Kidney (tissue), 14 donors: ENCODE results near the gene R3HDML. TPM values are rescaled to one million over a fixed set of nuclear protein-coding genes. Genes with fewer than 3 reads are reported as not detected.

Experiments used
- DNase-seq, 5 donors: peaks; one replicate each; pipeline ENCODE4 v3.0.0-alpha.2; 2013 to 2020
- FAIRE-seq: peaks from 2 replicates; lab custom pipeline; 2012; peaks lifted over from hg19 to GRCh38; lab: Jason Lieb, UNC
- H3K27ac ChIP-seq, 2 donors: one replicate each; pipeline ENCODE4 v1.7.0; 2013; ENCODE audit warnings: low read depth in 2 of 2, low read length in 2 of 2, inconsistent platforms in 1 of 2
- H3K27me3 ChIP-seq: one replicate; pipeline ENCODE4 v1.7.1; 2013; ENCODE audit warnings: low read length, inconsistent platforms; ENCODE audit not compliant: control insufficient read depth, insufficient read depth
- H3K36me3 ChIP-seq, 3 donors: one replicate each; pipeline versions ENCODE4 v1.7.0 to v1.7.1; 2013; ENCODE audit warnings: low read length in 3 of 3, control low read depth in 1 of 3, inconsistent platforms in 1 of 3; ENCODE audit not compliant: insufficient read depth in 3 of 3, control insufficient read depth in 2 of 3
- H3K4me1 ChIP-seq, 3 donors: one replicate each; pipeline versions ENCODE4 v1.7.0 to v1.7.1; 2013; ENCODE audit warnings: low read length in 3 of 3, inconsistent platforms in 1 of 3, low read depth in 1 of 3; ENCODE audit not compliant: control insufficient read depth in 2 of 3, insufficient read depth in 2 of 3
- H3K4me3 ChIP-seq, 3 donors: one replicate each; pipeline versions ENCODE4 v1.7.0 to v1.8.1; 2013; ENCODE audit warnings: low read length in 3 of 3, control low read depth in 1 of 3, inconsistent platforms in 1 of 3
- H3K9ac ChIP-seq, 3 donors: one replicate each; pipeline versions ENCODE4 v1.7.0 to v1.7.1; 2013; ENCODE audit warnings: low read length in 3 of 3, control low read depth in 1 of 3, inconsistent platforms in 1 of 3
- H3K9me3 ChIP-seq, 3 donors: one replicate each; pipeline versions ENCODE4 v1.7.0 to v1.7.1; 2013; ENCODE audit warnings: low read length in 3 of 3, control low read depth in 1 of 3, inconsistent platforms in 1 of 3; ENCODE audit not compliant: control insufficient read depth in 2 of 3, insufficient read depth in 1 of 3
- CTCF ChIP-seq: IDR thresholded peaks from 3 replicates; pipeline ENCODE4 v1.5.1; 2012; ENCODE audit warnings: mild to moderate bottlenecking, moderate library complexity, borderline replicate concordance; ENCODE audit not compliant: insufficient read depth; ENCODE audit errors: extremely low read depth
- intact Hi-C: fragments of 100-400 bp; cut with DNase I; formaldehyde crosslinking; loops from one replicate; pipeline ENCODE4 v1.11.1; 2022
- polyA plus RNA-seq: library from polyadenylated mRNA; stranded (reverse); fragments of 350-450 nt; fragmentation: Illumina TruSeq; extraction: RNeasy Lipid Tissue Mini Kit (QIAGEN cat#74804); gene quantifications from one replicate; pipeline ENCODE4 v1.2.3, GENCODE V29; 2014; ENCODE audit warnings: low read depth, low replicate concordance; ENCODE audit not compliant: insufficient read depth
- total RNA-seq: library from RNA; stranded (reverse); fragmentation: NEBNext Ultra II Directional; extraction: Animal tissue kit (Norgen Biotek cat#: 25700); gene quantifications from one replicate; pipeline ENCODE4 v1.2.1, GENCODE V29; 2021
- donor health status: control.
- donor health status: control.
- donor health status: control.
- donor health status: control.
- donor health status: control.
- donor health status: DM: yes; HTN: yes; CAD: no.
- donor health status: Normal renal cell carcinoma (clear cell type).

Gene R3HDML
- total and polyA plus RNA-seq, 2 donors from 2014 or later = not detected

GRCh38 chr20:44360221-44360620 is 23.4 kb downstream of the R3HDML start:
- no peaks in the 10 kb centered on the region for H3K9me3 ChIP-seq
- FAIRE-seq (no peak), DNase-seq (no peak)
- TF ChIP-seq CTCF = no peak
- intact Hi-C loops = no loop called here
- no peak overlapping the region for H3K4me3 ChIP-seq
- no peaks in the 10 kb centered on the region for H3K27me3 ChIP-seq
- no peak overlapping the region for H3K27ac ChIP-seq
- H3K36me3 ChIP-seq = peaks cover 0 to 3% (median 0%) of the 10 kb centered on the region in 3 donors
- no peak overlapping the region for H3K9ac ChIP-seq
- peaks cover 0 to 6% (median 5%) of the 10 kb centered on the region in 3 donors for H3K4me1 ChIP-seq

- H3K9me3 ChIP-seq = no peaks in the 10 kb centered on the region
- H3K36me3 ChIP-seq = peaks cover 0 to 3% (median 0%) of the 10 kb centered on the region in 3 donors
- no peak overlapping the region for H3K9ac ChIP-seq
- intact Hi-C loops = no loop called here
- no peak overlapping the region for H3K4me3 ChIP-seq
- DNase-seq (no peak), FAIRE-seq (no peak)
- no peaks in the 10 kb centered on the region for H3K27me3 ChIP-seq
- H3K4me1 ChIP-seq = peaks cover 0 to 6% (median 5%) of the 10 kb centered on the region in 3 donors
- TF ChIP-seq CTCF = no peak
- H3K27ac ChIP-seq = no peak overlapping the region
Measured at GRCh38 chr20:44361021-44361420, 24.2 kb downstream of the R3HDML start.

GRCh38 chr20:44362466-44362940 is 25.7 kb downstream of the R3HDML start:
- no peak for TF ChIP-seq CTCF
- DNase-seq = no peak
- Histone ChIP-seq H3K4me3 (no peak overlapping the region), H3K27ac (no peak overlapping the region), H3K36me3 (peaks cover 0 to 3% (median 0%) of the 10 kb centered on the region in 3 donors), H3K4me1 (peaks cover 0 to 5% (median 2%) of the 10 kb centered on the region in 3 donors), H3K27me3 (no peaks in the 10 kb centered on the region), H3K9me3 (no peaks in the 10 kb centered on the region), H3K9ac (no peak overlapping the region)
- intact Hi-C loops = no loop called here
- FAIRE-seq = no peak

- FAIRE-seq = no peak
- no peak for DNase-seq
- no peak for TF ChIP-seq CTCF
Measured at GRCh38 chr20:44364068-44364467, 27.2 kb downstream of the R3HDML start.

More at GRCh38 chr20:44364068-44364467, 27.2 kb downstream of the R3HDML start:
- Histone ChIP-seq H3K36me3 (peaks cover 0 to 3% (median 0%) of the 10 kb centered on the region in 3 donors), H3K4me3 (no peak overlapping the region), H3K4me1 (no peaks in the 10 kb centered on the region), H3K27ac (no peak overlapping the region), H3K9ac (no peak overlapping the region), H3K9me3 (no peaks in the 10 kb centered on the region), H3K27me3 (no peaks in the 10 kb centered on the region)
- intact Hi-C loops = no loop called here
